GM19193 (cell line): ENCODE measurements around the gene DMD.

Source experiments
- POLR2A ChIP-seq: IDR thresholded peaks from 4 replicates; pipeline ENCODE4 v1.6.1; 2011; ENCODE audit not compliant: insufficient read depth, insufficient read length; ENCODE audit errors: extremely low read depth

The DMD gene

GRCh38 chrX:31523884-31524536 is 1687.3 kb downstream of the DMD start:
- no peak for TF ChIP-seq POLR2A

DNA sequence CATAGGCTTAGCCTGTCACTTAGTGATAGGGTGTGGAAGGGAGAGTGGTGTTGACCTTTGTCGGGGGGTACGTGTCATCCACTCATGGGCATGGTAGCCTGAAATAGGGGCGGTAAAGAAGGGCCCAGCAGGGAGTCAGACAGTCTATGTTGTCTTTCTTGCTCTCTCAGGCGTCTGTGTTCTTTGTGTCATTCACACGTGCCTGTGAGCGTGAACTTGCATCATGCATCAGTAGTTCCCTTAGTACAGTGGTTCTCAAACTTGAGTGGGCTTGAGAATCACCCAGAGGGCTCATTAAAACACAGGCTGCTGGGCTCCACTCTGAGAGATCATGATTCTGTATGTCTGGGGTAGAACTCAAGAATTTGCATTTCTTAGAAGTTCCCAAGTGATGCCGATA is 1688.6 kb downstream of the DMD start:
- no peak for TF ChIP-seq POLR2A

- no peak for TF ChIP-seq POLR2A
These were observed 1689.4 kb downstream of the DMD start for GRCh38 chrX:31521941-31522340.

DNA sequence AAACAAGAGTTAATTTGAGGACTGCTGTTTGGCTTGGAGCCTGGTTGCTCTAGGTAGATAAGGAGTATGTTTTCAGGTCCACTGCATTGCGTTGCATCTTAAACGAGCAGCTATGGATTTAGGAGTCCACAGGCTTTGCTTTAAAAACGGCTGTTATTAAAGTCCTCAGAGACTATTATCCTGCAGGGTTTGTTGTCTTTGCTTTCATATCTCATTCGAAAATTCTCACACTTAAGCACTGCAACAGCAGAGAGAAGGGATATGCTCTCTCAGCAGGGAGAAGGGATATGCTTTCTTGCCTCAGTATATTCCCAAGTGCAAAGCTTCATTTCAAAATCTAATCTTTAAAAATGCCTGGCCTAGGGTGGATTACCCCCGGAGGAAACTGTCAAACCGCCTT is 1694.8 kb downstream of the DMD start:
- TF ChIP-seq POLR2A = no peak

DNA sequence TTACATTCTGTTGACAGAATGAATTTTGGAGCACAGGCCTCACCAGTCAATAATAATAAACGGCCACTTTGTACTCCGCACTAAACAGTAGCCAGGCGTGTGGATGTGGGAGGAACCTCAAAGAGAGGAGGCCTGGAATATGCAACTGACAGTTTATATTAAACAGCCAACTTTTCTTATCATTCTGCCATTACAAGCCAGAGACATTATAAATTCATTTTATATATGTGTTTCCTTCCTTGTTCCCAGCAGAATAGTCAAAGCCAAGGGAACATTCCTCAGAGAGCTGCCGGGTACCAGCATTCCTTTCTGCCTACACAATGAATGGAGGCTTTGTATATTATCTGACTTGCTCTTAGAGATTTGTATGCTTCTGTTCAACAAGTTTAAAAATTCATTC is 1703.0 kb downstream of the DMD start:
- TF ChIP-seq POLR2A = no peak

- TF ChIP-seq POLR2A = no peak
These were observed 1704.4 kb downstream of the DMD start for GRCh38 chrX:31506928-31507327.

DNA sequence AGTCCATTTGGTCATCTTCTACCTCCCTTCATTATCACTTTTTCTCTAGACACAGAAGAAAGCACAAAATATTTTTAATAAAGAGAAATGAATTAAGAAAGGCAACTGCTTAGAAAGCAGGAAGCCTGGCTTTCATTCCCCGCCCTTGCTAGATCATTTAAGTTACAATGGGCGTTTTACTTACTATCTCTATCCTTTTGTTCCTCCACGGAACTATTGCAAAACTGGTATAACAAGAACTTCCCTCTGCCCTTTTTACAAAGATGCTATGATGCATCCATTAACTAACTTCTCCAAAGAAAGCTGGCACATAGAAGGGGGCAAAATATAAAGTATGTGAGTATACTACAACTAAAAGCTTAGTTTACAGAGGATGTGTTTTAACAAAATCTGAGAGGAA is 1705.0 kb downstream of the DMD start:
- no peak for TF ChIP-seq POLR2A

DNA sequence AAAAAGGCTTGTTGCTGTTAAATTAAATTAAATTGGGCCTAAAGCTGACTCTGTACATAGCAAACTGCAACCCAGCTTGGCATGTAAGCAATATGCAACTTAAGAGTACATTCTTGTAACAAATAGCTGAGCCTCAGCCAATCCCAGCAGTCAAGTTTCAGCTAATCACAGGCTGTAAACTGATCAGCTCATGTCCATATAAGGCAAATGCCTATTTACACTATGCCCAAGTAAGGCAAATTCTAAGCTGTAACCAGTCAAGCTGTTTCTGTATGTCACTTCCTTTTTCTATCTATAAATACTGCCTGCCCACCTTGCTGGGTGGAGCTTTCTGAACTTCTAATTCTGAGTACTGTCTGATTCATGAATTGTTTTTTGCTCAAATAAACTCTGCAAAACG is 1710.4 kb downstream of the DMD start:
- TF ChIP-seq POLR2A = no peak

DNA sequence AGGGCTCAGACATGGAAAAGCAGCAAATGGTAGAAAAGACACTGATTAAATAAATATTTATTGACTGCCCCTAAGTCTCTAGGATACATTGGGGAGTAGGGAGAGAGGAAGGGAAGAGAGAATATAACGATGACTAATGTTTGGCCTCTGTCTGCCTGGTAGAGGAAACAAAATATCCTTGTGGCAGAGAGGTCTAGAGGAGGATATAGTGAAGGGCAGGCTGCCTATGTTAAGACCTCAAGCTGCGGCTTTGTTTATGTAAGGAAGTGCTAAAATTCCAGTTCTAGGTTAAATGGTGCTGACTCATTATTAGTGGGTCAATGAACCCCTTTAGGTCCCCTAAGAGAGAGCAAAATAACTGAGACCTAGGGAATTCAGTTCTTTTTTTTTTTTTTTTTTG is 1712.2 kb downstream of the DMD start:
- no peak for TF ChIP-seq POLR2A

- TF ChIP-seq POLR2A = no peak
These were observed 1714.3 kb downstream of the DMD start for GRCh38 chrX:31497086-31497485.

DNA sequence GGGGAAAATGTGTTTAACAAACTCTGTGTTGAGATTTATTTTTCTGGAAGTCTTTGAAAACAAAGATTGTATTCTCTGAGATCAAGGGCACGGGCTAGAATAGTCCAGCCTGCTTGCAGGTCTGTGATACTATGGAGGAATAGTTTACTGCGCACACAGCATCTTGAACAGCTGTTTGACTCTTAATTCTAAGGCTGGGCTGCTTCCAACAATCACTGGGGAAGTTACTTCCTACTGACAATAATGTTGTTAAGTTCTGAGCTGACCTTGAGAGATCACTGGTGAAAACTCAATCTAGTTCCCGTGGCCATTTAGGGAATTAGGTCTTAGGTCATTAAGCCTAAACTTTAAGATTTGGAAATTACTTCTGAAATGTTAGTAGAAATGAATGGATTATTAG is 1723.4 kb downstream of the DMD start:
- no peak for TF ChIP-seq POLR2A

DNA sequence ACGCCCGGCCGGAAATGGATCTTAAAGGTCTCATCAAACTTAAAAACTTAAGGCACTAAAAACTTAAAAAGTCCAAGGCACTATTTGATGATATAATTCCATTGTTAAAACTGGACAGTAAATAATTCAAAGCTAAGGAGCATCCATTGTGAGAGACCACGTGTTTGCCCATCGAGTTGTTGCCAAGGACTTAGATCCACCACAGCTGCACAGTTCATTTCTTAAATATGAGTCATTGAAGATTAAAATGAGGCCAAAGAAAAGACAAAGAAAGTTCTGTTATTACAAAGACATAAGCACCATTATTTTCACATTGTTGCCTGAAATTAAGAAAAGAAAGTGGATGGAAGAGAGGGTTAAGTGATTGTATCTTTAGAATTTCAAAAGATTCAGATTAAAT is 1728.0 kb downstream of the DMD start:
- TF ChIP-seq POLR2A = no peak

GRCh38 chrX:31480696-31481095 is 1730.7 kb downstream of the DMD start:
- TF ChIP-seq POLR2A = no peak

- no peak for TF ChIP-seq POLR2A
These were observed 1740.1 kb downstream of the DMD start for GRCh38 chrX:31471229-31471628.

DNA sequence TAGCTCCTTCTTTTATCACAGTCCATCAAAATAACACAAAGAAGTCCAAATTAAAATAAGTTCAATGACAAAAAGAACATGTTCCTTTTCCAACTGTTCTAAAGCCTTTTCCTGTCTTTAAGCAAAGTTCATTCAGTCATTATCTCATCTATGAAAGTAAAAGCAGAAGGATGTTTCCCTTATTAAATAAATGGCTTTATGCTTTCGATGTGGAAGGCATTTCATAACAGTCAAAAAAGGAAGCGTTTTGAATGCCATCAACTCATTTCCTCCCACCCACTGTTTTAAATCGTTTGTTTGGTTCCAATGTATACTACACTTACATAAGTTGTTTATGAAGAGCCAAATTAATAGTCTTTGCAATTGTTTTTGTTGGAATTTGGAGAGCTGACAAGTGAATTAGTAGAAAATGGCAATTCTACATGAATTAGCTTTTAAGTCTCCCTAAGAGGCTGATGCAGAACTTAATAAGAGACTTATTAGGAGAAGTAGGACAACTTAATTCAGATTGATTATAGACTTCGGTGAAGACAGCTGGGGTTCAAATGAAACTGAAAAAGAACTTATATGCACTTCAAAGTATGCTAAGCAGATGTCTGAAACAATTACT is 1746.9 kb downstream of the DMD start:
- TF ChIP-seq POLR2A = no peak

DNA sequence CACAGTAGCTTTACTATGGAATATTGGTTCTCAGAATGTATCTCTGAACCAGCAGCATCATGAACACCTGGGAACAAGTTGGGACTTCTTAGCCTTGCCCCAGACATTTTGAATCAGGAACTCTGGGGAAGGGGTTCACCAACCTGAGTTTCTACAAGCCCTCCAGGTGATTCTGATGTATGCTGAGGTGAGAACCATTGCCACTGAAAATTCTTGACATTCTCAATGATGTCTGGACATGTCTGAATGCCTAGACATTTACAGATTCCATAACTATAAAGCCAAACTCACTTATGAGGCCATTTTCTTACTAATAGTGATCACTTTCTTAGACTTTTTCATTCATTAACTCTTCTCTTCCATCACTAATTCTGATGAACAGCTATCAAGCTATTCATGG is 1750.1 kb downstream of the DMD start:
- TF ChIP-seq POLR2A = no peak

DNA sequence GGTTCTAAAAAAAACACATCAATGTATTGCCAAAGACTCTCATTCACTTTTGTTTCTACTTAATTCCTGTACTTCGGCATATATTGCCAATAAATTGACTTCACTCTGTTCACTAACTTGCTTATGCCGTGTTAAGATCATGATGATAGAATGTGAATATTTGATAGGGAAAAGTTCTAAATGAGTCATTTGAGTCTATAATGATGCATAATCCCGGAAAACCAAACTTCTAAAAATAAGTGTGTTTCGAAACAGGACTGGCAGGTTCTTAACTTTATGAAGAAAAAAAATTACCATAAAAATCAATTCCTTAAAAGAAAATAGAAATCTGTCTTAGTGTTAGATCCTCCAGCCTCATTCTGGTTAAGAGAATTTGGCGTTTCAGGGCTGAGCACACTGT is 1752.0 kb downstream of the DMD start:
- no peak for TF ChIP-seq POLR2A
